H9 (cell line): ENCODE data around the gene CAVIN3. TPM values are rescaled to one million over a fixed set of nuclear protein-coding genes. Genes with fewer than 3 reads are reported as not detected.

Source experiments
- DNase-seq: peaks from one replicate; pipeline ENCODE4 v3.0.0-alpha.2; 2017
- H2AFZ ChIP-seq: one replicate; pipeline ENCODE4 v1.6.1; 2013; ENCODE audit warnings: mild to moderate bottlenecking, low read length, control low read depth, moderate library complexity
- H2AK5ac ChIP-seq: 2 replicates; pipeline ENCODE4 v1.6.1; 2013; ENCODE audit warnings: low read length, control low read depth, mixed read lengths; ENCODE audit not compliant: insufficient read length
- H2BK120ac ChIP-seq: one replicate; pipeline ENCODE4 v1.6.1; 2013; ENCODE audit warnings: low read depth, mild to moderate bottlenecking, low read length, control low read depth, inconsistent platforms; ENCODE audit not compliant: poor library complexity, severe bottlenecking
- H2BK12ac ChIP-seq: 2 replicates; pipeline ENCODE4 v1.6.1; 2013; ENCODE audit warnings: low read length, control low read depth, mixed read lengths, low read depth; ENCODE audit not compliant: insufficient read length
- H2BK15ac ChIP-seq: 2 replicates; pipeline ENCODE4 v1.6.1; 2013; ENCODE audit warnings: low read depth, low read length, control low read depth
- H2BK20ac ChIP-seq: one replicate; pipeline ENCODE4 v1.6.1; 2013; ENCODE audit warnings: low read depth, mild to moderate bottlenecking, low read length, control low read depth, inconsistent platforms; ENCODE audit not compliant: poor library complexity, severe bottlenecking
- H2BK5ac ChIP-seq: 2 replicates; pipeline ENCODE4 v1.6.1; 2013; ENCODE audit warnings: low read length, control low read depth, mixed read lengths; ENCODE audit not compliant: insufficient read length
- H3K14ac ChIP-seq: 2 replicates; pipeline ENCODE4 v1.6.1; 2013; ENCODE audit warnings: low read length, control low read depth; ENCODE audit not compliant: insufficient read depth
- H3K18ac ChIP-seq: 2 replicates; pipeline ENCODE4 v1.6.1; 2013; ENCODE audit warnings: low read depth, mild to moderate bottlenecking, mixed read lengths, low read length, control low read depth; ENCODE audit not compliant: insufficient read length
- H3K23ac ChIP-seq: 2 replicates; pipeline ENCODE4 v1.6.1; 2013; ENCODE audit warnings: low read length, control low read depth, mixed read lengths, low read depth; ENCODE audit not compliant: insufficient read length
- H3K23me2 ChIP-seq: 2 replicates; pipeline ENCODE4 v1.6.1; 2013; ENCODE audit warnings: low read depth, mild to moderate bottlenecking, mixed read lengths, low read length, control low read depth; ENCODE audit not compliant: insufficient read length, poor library complexity, severe bottlenecking
- H3K27ac ChIP-seq: 2 replicates; pipeline ENCODE4 v1.5.1; 2013; ENCODE audit warnings: low read length, control low read depth, mixed read lengths, low read depth; ENCODE audit not compliant: insufficient read length
- H3K27me3 ChIP-seq: 2 replicates; pipeline ENCODE4 v1.6.1; 2013; ENCODE audit warnings: low read length, control low read depth, inconsistent platforms; ENCODE audit not compliant: insufficient read depth
- H3K4ac ChIP-seq: 2 replicates; pipeline ENCODE4 v1.6.1; 2013; ENCODE audit warnings: low read depth, mild to moderate bottlenecking, control low read depth, inconsistent platforms, low read length, moderate library complexity
- H3K4me1 ChIP-seq: 2 replicates; pipeline ENCODE4 v1.6.1; 2013; ENCODE audit warnings: low read length, control low read depth, inconsistent platforms; ENCODE audit not compliant: insufficient read depth
- H3K4me2 ChIP-seq: 2 replicates; pipeline ENCODE4 v1.6.1; 2013; ENCODE audit warnings: low read length, control low read depth, mixed read lengths; ENCODE audit not compliant: insufficient read length, insufficient read depth
- H3K56ac ChIP-seq: 2 replicates; pipeline ENCODE4 v1.6.1; 2013; ENCODE audit warnings: low read depth, mild to moderate bottlenecking, mixed read lengths, low read length, control low read depth; ENCODE audit not compliant: insufficient read length
- H3K79me1 ChIP-seq: 2 replicates; pipeline ENCODE4 v1.6.1; 2013; ENCODE audit warnings: low read depth, mild to moderate bottlenecking, moderate library complexity, low read length, control low read depth, inconsistent platforms; ENCODE audit not compliant: insufficient read depth, poor library complexity, severe bottlenecking
- H3K79me2 ChIP-seq: 2 replicates; pipeline ENCODE4 v1.6.1; 2013; ENCODE audit warnings: low read length, control low read depth, inconsistent platforms; ENCODE audit not compliant: insufficient read depth
- H3K9ac ChIP-seq: 2 replicates; pipeline ENCODE4 v1.6.1; 2013; ENCODE audit warnings: low read length, control low read depth, mixed read lengths; ENCODE audit not compliant: insufficient read length; ENCODE audit errors: extremely low read depth
- H3K9me3 ChIP-seq: one replicate; pipeline ENCODE4 v1.6.1; 2013; ENCODE audit warnings: low read depth, low read length, inconsistent platforms; ENCODE audit not compliant: control insufficient read depth
- H3T11ph ChIP-seq: one replicate; pipeline ENCODE4 v1.6.1; 2013; ENCODE audit warnings: mild to moderate bottlenecking, low read length, control low read depth, inconsistent platforms
- H4K20me1 ChIP-seq: one replicate; pipeline ENCODE4 v1.6.1; 2013; ENCODE audit not compliant: control insufficient read depth, insufficient read length, insufficient read depth
- H4K5ac ChIP-seq: 2 replicates; pipeline ENCODE4 v1.6.1; 2013; ENCODE audit warnings: low read depth, mild to moderate bottlenecking, mixed read lengths, low read length, control low read depth; ENCODE audit not compliant: insufficient read length
- H4K8ac ChIP-seq: replicated peaks from 2 replicates; pipeline ENCODE4 v1.6.1; 2013; ENCODE audit warnings: low read length, control low read depth, mixed read lengths, low read depth; ENCODE audit not compliant: insufficient read length
- H4K91ac ChIP-seq: 2 replicates; pipeline ENCODE4 v1.6.1; 2013; ENCODE audit warnings: low read depth, mild to moderate bottlenecking, moderate library complexity, mixed read lengths, low read length, control low read depth; ENCODE audit not compliant: insufficient read length
- H3K27ac Mint-ChIP-seq, 3 experiments: 2 replicates in 2 of 3; 3 replicates in 1 of 3; pipeline ENCODE4 v1.8.0; 2020 to 2021; ENCODE audit warnings: mixed read lengths in 3 of 3, mild to moderate bottlenecking in 1 of 3, moderate library complexity in 1 of 3
- H3K27me3 Mint-ChIP-seq: 2 replicates; pipeline ENCODE4 v1.8.0; 2021; ENCODE audit warnings: low read depth, mild to moderate bottlenecking, moderate library complexity, mixed read lengths
- H3K36me3 Mint-ChIP-seq, 3 experiments: 2 replicates in 2 of 3; 3 replicates in 1 of 3; pipeline ENCODE4 v1.8.0; 2020 to 2021; ENCODE audit warnings: low read depth in 3 of 3, mixed read lengths in 3 of 3; ENCODE audit not compliant: insufficient read depth in 1 of 3
- H3K4me1 Mint-ChIP-seq, 2 experiments: 2 replicates each; pipeline ENCODE4 v1.8.0; 2020; ENCODE audit warnings: mixed read lengths in 2 of 2
- H3K4me3 Mint-ChIP-seq, 2 experiments: 2 replicates in 1 of 2; 3 replicates in 1 of 2; pipeline ENCODE4 v1.8.0; 2020 to 2021; ENCODE audit warnings: mild to moderate bottlenecking in 2 of 2, mixed read lengths in 2 of 2, moderate library complexity in 1 of 2
- H3K9me3 Mint-ChIP-seq, 2 experiments: 2 replicates in 1 of 2; 3 replicates in 1 of 2; pipeline ENCODE4 v1.8.0; 2020; ENCODE audit warnings: mild to moderate bottlenecking in 2 of 2, mixed read lengths in 2 of 2, moderate library complexity in 1 of 2
- CTCF ChIP-seq: fragments of 200-600 bp; sonication (generic); conservative IDR thresholded peaks from 3 replicates; pipeline ENCODE4 v1.8.0; 2021; ENCODE audit warnings: antibody characterized with exemption, mild to moderate bottlenecking
- total RNA-seq: library from RNA; stranded (reverse); gene quantifications from 2 replicates; pipeline ENCODE4 v1.2.1, GENCODE V29; 2021

Gene CAVIN3
- total RNA-seq, 1 experiment from 2014 or later = 60.0 TPM

- no peak overlapping the region for H2BK5ac ChIP-seq
- H4K8ac ChIP-seq = no peak overlapping the region
- peaks cover 0 to 1% (median 0%) of the 10 kb centered on the region in 3 experiments; a peak in 2 of 7 replicates for H3K36me3 Mint-ChIP-seq
- H2AK5ac ChIP-seq = no peak overlapping the region
- no peak overlapping the region for H2BK20ac ChIP-seq
- no peak overlapping the region for H3K56ac ChIP-seq
- H3K18ac ChIP-seq = no peak overlapping the region
- no peak overlapping the region for H3T11ph ChIP-seq
- H2AFZ ChIP-seq = no peak overlapping the region
- no peak overlapping the region for H3K9ac ChIP-seq
- H3K4ac ChIP-seq = no peak overlapping the region
- H3K79me2 ChIP-seq = no peaks in the 10 kb centered on the region
- no peaks in the 10 kb centered on the region for H3K79me1 ChIP-seq
- H3K27me3 Mint-ChIP-seq = no peaks in the 10 kb centered on the region
- H4K5ac ChIP-seq = no peak overlapping the region
- no peaks in the 10 kb centered on the region for H3K23me2 ChIP-seq
- DNase-seq = no peak
- H3K23ac ChIP-seq = no peak overlapping the region
- H3K27ac ChIP-seq = no peak overlapping the region
- H3K9me3 Mint-ChIP-seq = no peaks in the 10 kb centered on the region
- no peaks in the 10 kb centered on the region for H4K20me1 ChIP-seq
- no peaks in the 10 kb centered on the region for H3K9me3 ChIP-seq
- no peak overlapping the region for H2BK120ac ChIP-seq
- H3K4me1 ChIP-seq = peaks cover 13% of the 10 kb centered on the region; the same call in 1 of the 2 replicates
- 0 out of 7 replicates have a peak overlapping the region, but pooled peaks of 1 of the 3 experiments have one; percentile 14 for H3K27ac Mint-ChIP-seq
- H3K27me3 ChIP-seq = no peaks in the 10 kb centered on the region
- H3K4me2 ChIP-seq = no peak overlapping the region
- H3K4me1 Mint-ChIP-seq = peaks cover 57 to 59% of the 10 kb centered on the region in 2 experiments
- no peak overlapping the region for H4K91ac ChIP-seq
- no peak overlapping the region for H3K14ac ChIP-seq
- TF ChIP-seq CTCF = no peak
- H3K4me3 Mint-ChIP-seq = no peak overlapping the region
- no peak overlapping the region for H2BK12ac ChIP-seq
- H2BK15ac ChIP-seq = no peak overlapping the region
These were observed 7.5 kb upstream of the CAVIN3 start for GRCh38 chr11:6327806-6328205.
